AG09319 (cell line): Measurements from ENCODE around the gene DENND4C.

Source experiments
- DNase-seq: peaks from one replicate; pipeline ENCODE4 v3.0.0-alpha.2; 2010; ENCODE audit warnings: low read depth; ENCODE audit errors: extremely low read depth
- CTCF ChIP-seq: IDR thresholded peaks from 2 replicates; pipeline ENCODE4 v1.5.1; 2011; ENCODE audit warnings: low read depth, mild to moderate bottlenecking, inconsistent platforms, low read length, moderate library complexity

Gene DENND4C

GRCh38 chr9:19303216-19303615 lies 72.7 kb downstream of the DENND4C start:
- no peak for TF ChIP-seq CTCF
- no peak for DNase-seq

GRCh38 chr9:19306568-19306967 lies 76.1 kb downstream of the DENND4C start:
- TF ChIP-seq CTCF, result no peak
- no peak for DNase-seq

- no peak for TF ChIP-seq CTCF
Observed at GRCh38 chr9:19310246-19310645, 79.8 kb downstream of the DENND4C start.

GRCh38 chr9:19313573-19313972 lies 83.1 kb downstream of the DENND4C start:
- TF ChIP-seq CTCF, result no peak
- DNase-seq, result no peak

More at GRCh38 chr9:19310246-19310645, 79.8 kb downstream of the DENND4C start:
- DNase-seq, result no peak

- TF ChIP-seq CTCF, result no peak
- no peak for DNase-seq
Observed at GRCh38 chr9:19320495-19320894, 90.0 kb downstream of the DENND4C start.

- TF ChIP-seq CTCF, result no peak
- DNase-seq, result no peak
Observed at GRCh38 chr9:19331877-19332276, 101.4 kb downstream of the DENND4C start.

- DNase-seq, result no peak
- no peak for TF ChIP-seq CTCF
Observed at GRCh38 chr9:19336166-19336565, 105.7 kb downstream of the DENND4C start.

- DNase-seq, result no peak
- TF ChIP-seq CTCF, result no peak
Observed at GRCh38 chr9:19342947-19343346, 112.5 kb downstream of the DENND4C start.
